Measurements from ENCODE around the gene UGGT1. TPM values are rescaled to one million over a fixed set of nuclear protein-coding genes. Genes with fewer than 3 reads are reported as not detected.

Gene UGGT1
- 68.1 and 72.9 TPM in 2 replicates for total RNA-seq

GRCh38 chr2:128090945-128091725, at the start of gene UGGT1:
Gene UGGT1 (plus strand): TSS chr2:128091200. CDS start chr2:128091358, 158 bp downstream.

Other genes starting within 250 kb of the UGGT1 start
- gene POLR2D, start 233.0 kb upstream of the UGGT1 start, total RNA-seq, result 23.3 and 24.8 TPM in 2 replicates
- gene AMMECR1L, start 205.2 kb upstream of the UGGT1 start, total RNA-seq, result 16.0 and 20.7 TPM in 2 replicates
- gene SAP130, start 63.1 kb upstream of the UGGT1 start, total RNA-seq, result 2.9 and 3.4 TPM in 2 replicates
- 13.0 and 15.8 TPM in 2 replicates for gene HS6ST1, start 227.7 kb downstream of the UGGT1 start, total RNA-seq